GM12872 (cell line): ENCODE measurements around the gene GPC5.

Source experiments
- TF ChIP-seq, protein P1 (sequence below): IDR thresholded peaks from 3 replicates; pipeline ENCODE4 v1.5.1; 2011; ENCODE audit warnings: low read depth, mild to moderate bottlenecking, low read length, moderate library complexity; ENCODE audit not compliant: insufficient read depth

GPC5 gene

DNA sequence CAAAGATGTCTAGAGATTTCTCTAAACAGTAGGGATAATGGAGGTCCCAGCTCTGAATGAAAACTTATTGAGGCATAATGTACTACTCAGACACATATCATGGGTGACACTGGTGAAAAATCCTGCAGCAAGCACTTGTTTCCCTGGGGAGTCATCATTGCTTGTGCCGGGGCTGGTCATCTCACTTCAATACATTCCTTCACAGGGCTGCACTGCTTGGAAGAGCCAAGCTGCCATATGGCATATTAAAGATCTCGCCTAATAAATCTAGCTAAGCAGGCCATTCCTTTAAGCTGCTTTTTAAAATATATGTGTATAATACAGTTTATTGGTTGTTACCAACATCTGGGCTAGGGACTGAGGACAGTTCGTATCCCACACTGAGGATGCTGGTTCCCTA is 1496.0 kb downstream of the GPC5 start:
- TF ChIP-seq, protein P1, sequence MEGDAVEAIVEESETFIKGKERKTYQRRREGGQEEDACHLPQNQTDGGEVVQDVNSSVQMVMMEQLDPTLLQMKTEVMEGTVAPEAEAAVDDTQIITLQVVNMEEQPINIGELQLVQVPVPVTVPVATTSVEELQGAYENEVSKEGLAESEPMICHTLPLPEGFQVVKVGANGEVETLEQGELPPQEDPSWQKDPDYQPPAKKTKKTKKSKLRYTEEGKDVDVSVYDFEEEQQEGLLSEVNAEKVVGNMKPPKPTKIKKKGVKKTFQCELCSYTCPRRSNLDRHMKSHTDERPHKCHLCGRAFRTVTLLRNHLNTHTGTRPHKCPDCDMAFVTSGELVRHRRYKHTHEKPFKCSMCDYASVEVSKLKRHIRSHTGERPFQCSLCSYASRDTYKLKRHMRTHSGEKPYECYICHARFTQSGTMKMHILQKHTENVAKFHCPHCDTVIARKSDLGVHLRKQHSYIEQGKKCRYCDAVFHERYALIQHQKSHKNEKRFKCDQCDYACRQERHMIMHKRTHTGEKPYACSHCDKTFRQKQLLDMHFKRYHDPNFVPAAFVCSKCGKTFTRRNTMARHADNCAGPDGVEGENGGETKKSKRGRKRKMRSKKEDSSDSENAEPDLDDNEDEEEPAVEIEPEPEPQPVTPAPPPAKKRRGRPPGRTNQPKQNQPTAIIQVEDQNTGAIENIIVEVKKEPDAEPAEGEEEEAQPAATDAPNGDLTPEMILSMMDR = no peak

DNA sequence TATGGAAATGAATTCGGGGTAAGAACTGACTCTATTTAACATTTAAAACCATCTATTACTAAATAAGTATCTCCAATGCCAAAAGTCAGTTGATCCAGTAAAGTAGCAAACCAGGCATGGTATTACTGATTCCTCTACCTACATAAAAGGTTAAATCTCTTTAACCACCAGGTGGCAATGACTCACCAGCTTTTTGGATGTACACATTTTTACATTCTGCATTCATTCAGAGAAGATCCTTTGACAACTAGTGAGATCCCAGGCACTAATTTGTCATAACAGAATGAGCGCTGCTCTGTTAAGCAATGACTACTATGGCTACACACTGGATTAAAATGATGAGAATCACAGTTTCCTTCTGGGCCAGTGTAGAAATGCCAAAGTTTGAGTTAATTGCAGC is 1498.4 kb downstream of the GPC5 start:
- TF ChIP-seq, protein P1 = no peak

DNA sequence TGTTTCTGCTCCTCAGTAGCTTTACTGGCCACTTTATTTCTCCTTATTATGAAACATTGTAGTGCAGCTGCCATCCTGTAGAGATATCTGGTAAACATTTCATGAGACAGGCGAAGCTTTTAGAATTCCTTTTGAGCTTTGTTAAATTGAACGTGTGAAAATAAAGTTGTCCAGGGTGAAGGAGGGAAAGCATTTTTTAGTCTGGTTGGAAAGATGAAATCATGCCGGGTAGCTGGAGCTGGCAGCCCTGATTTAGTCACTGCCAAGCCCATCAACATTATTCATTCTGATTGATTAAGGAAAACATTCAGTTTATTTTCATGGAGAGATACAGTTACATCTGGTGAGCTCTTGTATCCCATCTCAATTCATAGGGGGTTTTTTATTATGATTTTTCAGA is 1502.0 kb downstream of the GPC5 start:
- TF ChIP-seq, protein P1 = no peak

DNA sequence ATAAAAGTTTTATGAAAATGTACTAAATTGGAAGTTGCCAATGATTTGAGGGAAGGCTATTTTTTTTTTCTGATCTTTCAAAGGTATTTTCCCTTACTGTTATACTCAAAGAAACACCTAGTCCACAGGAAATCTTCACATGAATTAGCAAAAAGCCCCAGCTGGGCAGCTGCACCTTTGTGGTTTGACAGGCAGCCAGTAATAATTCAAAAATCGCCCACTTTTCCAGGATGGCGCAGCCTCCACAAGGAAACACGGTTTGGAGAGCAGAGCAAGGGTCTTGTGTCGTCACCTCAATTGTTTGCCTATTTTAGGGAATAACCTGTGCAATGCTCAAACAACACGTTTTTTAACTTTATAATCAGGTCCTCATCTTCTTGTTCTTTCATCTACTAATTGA is 1503.3 kb downstream of the GPC5 start:
- TF ChIP-seq, protein P1 = no peak

DNA sequence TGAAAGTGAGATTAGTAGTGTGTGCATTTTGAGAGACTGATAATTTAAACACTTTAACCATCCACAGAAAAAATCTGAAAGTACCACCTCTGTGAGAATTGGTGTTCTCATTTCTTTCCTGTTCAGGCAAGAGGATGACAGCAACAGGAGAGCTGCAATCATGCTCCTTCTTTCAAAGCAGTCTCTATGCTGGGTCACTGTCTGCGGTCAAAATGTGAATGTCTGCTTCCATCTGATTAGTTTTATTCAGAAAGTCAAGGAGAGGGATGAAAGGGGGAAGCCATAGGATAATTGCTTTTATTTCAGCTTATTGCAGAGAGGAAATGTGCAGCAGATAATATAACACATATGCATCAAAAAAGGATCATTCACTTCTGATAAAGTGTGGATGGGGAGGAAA is 1514.2 kb downstream of the GPC5 start:
- TF ChIP-seq, protein P1 = no peak

DNA sequence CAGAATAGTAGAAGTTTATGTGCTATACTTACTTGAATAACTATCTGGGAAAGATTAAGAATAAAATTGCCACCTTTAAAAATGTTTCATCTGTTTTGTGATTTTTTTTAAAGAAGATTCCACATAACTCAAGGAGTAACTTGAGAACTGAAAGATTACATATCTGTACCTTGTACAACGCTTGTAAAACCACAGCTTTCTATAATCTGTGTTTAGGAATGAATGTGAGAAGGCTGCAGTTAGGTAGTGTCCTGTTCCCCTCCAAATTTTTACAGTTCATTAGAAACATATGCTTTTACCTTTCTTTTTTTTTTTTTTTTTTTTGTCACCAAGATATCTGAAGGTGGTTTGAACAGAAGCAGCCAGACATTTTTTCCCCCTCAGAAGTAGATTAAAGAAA is 1515.4 kb downstream of the GPC5 start:
- TF ChIP-seq, protein P1 = no peak
